Measurements from ENCODE around the gene MAT2A.
A peak's percentile ranks its signal among the peaks of the same experiment; 100 is the strongest.
"Not testable (repeated sequence)": the region's sequence is repeated elsewhere in the genome, so short reads cannot be mapped to it uniquely, and the experiment has no call there.

The MAT2A gene

DNA sequence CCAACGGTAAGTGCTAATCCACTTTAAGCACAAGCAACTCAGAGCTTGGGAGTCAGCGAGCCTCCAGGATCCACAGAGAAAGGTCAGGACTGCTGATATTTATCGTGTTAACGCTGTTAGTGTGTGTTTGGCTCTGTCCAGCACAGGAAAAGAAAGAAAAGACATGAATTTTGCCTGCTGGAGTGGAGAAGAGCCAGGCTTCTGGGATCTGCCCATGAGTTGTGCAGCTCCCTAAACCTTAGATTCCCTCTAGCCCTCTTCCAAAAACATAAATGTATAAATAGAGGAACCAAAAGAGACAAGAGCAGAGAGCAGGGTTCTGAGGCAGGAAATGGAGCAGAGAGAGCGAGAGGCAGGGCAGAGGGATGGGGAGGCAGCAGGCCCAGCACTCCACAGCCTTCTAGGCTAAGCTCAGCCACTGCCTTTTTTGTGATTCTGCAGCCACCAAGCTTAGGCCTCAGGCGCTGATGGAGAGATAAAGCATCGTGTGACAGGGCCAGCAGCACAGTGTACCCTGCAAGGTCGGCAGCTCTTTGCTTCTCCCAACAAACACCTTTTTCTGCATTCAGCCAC, 14.5 kb upstream of the MAT2A start:
- DNase-seq: no peak

DNA sequence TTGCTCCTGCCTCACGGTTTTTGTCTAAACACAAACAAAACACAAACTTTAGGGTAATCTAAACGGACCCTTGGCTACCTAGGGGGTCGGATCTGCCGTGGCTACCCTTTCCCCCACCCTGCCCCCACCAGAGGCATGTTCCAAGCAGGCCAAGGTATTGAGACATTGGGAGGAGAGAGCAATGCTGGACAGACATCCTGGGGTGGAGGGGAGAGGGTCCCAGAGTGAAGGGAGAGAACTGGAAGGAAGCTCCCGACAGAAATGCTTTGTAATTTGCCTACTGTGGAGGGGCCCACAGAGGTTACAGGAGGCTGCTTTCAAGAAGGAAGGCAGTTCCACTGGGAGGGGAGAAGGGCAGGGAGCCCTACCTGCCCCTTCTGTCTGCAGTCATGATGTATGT, 13.9 kb upstream of the MAT2A start:
- no peak for DNase-seq

DNA sequence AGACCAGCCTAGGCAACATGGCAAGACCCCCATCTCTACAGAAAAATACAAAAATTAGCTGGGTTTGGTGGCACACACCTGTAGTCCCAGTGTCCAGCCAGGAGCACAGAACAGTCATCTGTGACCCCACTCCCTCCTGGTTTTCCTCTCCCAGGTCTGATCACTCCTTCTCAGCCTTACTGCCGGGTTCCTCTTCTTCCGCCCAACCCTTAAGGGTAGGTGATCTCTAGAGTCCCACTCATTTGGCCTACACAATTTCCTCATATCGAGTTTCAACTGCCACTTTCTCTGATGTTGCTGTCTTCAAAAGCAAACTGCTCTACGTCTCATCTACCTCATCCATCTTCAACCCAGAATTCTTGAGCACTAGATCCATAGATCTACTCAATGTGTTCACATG, 13.4 kb upstream of the MAT2A start:
- DNase-seq: no peak

DNA sequence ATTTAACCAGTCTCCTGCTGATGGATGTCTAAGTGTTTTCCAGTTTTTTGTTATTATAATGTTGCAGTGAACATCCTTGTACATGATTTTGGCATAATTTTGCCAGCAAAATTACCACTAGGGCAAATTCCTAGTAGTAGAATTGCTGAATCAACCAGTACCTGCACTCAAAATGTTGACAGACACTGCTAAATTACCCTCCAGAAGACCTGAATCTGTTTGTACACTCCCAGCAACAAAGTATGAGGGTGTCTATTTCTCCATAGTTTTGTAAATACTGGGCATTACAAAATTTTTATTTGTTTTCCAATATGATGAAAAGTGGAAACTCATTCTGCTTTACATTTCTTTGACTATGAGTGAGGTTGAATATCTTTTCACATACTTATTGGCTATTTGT, 11.2 kb upstream of the MAT2A start:
- DNase-seq: no peak

DNA sequence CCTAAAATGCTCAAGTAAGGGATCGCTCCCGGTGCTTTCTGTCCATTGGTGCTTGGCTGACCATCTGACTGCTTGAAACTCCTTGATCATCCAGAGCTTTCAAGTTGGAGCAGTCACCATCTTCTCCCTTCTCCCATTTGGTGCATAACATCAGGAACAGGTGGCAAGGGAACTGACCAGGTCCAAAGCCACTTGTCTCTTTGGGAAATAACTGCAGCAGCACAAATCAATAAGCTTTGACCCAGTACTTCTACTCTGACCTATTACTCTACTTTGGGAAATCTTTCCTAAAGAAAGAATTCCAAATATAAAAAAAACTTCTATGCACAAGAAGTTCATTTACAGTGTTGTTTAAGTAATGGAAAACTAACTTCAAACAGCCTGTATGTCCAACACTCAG, 10.6 kb upstream of the MAT2A start:
- DNase-seq: no peak

DNA sequence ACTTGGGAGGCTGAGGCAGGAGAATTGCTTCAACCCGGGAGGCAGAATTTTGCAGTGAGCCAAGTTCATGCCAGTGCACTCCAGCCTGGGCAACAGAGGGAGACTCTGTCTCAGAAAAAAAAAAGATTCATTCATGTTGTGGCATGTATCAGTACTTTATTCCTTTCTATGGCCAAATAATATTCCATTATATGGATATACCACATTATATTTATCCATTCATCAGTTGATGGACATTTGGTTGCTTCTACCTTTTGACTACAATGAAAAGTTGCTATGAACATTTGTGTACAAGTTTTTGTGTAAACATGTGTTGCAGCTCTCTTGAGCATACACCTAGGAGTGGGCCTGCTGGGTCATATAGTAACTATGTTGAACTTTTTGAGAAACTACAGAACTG, 9.2 kb upstream of the MAT2A start:
- DNase-seq: no peak

DNA sequence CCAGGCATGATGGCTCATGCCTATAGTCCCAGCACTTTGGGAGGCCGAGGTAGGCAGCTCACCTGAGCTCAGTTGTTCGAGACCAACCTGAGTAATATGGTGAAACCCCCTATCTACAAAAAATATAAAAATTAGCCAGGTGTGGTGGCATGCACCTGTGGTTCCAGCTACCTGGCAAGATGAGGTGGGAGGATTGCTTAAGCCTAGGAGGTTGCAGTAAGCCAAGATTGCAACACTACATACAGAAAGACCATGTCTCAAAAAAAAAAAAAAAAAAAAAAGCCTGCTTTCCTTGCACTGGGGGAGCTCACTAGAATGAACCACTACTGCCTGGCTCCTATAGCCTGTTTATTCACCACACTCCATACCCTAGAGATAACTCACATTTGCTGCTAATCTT, 7.4 kb upstream of the MAT2A start:
- DNase-seq: no peak

DNA sequence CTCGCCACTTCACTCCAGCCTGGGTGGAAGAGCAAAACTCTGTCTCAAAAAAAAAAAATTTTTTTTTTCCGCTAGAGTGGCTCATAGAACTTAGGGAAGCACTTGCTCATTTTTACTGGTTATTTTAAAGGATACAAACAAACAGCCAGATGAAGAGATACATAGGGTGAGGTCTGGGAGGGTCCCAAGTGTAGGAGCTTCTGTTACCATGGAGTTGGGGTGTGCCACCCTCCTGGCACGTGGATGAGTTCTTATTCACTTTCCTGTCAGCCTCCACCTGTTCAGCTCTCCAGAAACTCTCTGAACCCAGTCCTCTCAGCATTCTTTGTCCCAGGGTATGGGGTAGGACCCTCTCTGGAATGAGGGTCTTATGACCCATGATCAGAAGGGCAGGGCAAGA, 4.9 kb upstream of the MAT2A start:
- no peak for DNase-seq

DNA sequence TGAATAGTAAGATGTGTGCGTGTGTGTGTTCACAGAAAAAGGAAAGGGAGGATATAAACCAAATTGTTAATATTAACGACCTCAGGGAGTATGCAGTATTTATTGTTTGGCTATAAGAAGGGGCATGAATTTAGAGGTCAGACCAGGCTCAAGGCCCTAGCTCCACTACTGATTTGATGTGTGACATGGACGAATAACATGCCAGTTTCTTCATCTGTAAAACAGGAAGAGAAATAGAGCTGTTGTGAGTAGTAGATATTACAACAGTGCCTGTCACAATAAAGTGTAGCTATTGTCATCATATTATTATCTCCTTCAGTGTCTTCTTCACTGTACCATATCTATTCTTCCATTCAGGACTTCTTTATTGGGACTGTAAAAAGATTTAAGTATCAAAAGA, 4.1 kb upstream of the MAT2A start:
- no peak for DNase-seq

DNA sequence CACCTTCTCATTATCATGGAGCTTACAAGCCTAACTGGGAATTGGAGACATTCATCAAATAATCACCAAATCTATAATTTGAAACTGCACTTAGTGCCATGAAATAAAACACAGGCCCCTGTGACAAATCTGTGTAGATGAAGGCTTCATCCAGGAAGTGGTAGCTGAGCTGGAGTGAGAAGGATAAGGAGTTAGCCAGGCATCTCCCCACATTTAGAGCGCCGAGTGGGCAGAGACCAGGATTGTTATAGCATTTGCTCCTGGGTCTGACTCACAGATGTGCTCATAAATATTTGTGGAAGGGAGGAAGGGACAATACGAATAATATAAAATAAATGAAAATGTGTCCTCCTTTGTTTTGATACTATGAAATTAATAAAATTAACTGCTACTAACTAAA, 2.5 kb upstream of the MAT2A start:
- no peak for DNase-seq

DNA sequence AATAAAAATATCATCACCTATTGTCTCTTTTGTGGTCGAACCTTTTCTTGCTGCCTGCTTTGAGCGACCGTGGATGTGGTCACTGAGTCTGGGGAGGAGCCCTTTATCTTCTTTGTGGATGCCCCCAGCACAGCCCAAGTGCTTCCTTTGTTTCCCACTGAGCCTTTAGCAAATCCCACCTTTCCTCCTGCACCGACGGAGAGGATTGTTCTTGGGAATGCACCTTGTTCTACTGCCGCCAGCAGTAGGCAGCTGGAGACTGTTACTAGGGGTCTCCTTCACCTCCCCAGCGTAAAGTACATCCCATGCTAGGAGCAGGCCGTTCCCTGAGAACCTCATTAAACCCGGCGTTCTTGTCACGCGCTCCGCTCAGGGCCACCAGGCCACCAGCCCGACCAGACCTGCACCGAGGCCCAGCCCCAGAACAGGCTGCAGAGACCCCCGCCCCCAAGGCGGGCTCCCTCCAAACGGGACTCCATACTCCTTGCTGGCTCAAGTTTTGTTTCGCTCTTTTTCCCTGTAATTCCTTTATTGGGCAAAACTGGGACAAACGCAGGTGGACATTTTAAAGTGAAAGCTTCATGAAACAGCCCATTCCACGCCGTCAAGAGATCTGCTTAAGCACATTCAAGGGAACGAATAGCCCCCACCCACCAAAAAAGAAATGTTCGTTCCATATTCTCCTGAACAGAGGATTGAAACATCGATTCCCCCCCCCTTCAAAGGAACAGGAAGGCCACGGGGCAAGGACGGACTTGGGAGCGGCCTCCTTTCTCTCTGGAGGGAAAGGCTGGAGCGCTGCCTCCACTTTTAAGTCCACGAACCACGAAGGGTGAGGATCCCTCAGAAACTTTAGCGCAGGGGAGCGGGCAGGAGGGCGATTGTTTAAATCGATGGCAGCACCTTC, 1.1 kb upstream of the MAT2A start:
- DNase-seq: peak; percentile 56

DNA sequence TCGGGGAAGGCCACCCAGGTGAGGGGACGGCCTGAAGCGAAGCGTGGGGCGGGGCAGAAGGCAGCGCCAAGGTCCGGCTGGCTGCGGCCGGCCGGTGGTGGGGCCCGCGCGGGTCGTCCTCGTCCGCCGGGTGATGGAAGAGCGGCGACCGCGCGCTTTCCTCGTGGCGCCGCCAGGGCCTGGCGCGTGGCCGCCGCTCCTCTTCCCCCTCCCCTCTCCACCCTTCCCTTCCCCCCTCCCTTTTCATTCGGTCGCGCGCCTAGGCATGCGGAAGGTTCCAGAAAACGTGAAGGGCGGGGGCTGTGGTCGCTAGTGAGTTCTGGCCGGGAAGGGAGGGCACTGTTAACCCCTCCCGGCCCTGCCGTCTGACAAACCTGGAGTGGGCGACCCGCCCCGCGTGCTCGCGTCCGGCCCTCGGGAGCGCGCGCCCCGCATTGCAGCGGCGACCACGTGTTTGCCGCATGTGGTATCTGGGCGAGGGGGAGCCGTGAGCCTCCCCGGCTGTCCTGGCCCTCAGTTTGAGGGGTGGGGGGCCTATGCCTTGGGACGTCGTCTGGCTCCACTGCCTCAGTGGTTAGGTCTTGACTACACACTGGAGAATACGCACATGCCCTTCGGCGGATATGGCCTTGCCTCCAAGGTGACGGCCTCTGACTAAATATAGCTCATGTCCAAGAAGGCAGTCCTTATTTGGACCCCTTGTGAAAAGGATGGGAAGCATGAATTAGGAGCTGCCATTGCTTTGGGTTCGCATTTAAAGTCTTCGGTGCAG, 579 bp downstream of the MAT2A start:
- DNase-seq: no peak

DNA sequence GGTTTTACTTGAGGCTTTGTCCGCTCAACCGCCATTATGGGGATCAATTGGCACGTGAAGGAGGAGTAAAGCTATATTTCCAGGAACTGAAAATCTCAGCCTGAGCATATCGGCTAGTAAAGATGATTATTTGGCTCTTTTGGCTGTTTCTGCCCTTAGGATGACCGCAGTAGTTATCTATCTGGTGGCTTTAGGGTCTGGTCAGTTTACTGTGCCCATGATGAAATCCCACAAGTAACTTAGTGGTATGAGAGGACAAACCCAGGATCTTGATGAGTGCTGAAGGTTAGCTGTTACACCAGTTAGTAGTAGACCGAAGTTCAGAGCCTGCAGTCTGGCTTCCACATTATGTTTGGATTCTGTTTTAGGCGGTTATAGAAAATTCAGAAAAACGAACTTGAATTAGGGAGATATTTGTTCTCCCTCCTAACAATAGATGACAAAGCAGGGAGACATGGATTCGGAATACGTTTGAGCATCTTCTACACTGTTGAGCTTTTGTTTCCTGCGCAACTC, 1.2 kb downstream of the MAT2A start:
- no peak for DNase-seq

DNA sequence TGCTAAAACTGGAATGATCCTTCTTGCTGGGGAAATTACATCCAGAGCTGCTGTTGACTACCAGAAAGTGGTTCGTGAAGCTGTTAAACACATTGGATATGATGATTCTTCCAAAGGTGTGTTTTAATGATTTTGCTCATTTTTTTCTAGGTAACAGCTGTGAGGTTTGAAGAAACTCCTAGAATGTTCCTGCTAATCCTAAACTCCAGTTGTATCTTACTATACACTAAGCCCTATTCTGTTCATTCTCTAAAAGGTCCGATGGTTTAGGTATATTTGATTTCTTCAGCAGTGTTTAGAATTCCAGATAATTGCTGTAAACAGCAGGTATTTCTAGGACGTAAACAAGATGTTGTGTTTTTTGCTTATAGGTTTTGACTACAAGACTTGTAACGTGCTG, 2.3 kb downstream of the MAT2A start:
- no peak for DNase-seq

DNA sequence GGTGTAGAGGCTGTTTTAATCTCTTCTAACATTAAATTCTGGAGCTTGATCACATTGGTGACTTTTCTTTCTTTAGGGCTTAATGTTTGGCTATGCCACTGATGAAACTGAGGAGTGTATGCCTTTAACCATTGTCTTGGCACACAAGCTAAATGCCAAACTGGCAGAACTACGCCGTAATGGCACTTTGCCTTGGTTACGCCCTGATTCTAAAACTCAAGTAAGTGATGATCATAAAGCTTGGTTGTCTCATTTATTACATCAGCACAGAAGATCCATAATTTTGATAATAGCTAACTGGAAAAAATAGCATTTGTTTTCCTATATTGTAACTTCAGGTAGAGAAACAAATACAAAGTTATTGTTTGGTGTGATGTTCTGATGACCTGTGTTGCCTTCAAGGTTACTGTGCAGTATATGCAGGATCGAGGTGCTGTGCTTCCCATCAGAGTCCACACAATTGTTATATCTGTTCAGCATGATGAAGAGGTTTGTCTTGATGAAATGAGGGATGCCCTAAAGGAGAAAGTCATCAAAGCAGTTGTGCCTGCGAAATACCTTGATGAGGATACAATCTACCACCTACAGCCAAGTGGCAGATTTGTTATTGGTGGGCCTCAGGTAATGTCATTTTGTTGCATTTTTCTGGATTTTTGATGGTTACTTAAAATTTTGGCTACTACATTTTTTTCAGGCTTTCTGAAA, 2.9 kb downstream of the MAT2A start:
- DNase-seq: no peak

DNA sequence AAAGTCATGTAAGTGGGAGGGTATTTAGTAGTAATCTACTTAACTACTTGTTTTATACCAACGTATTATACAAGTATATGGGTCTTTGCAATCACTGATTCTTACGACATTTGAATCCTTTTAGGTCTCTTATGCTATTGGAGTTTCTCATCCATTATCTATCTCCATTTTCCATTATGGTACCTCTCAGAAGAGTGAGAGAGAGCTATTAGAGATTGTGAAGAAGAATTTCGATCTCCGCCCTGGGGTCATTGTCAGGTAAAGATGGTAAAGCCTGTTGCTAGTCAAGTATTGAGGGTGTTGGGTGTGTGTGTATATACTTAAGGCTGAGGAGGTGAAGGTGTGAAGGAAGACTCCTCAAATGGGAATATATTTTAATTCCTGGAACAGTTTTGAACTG, 3.8 kb downstream of the MAT2A start:
- DNase-seq: no peak

DNA sequence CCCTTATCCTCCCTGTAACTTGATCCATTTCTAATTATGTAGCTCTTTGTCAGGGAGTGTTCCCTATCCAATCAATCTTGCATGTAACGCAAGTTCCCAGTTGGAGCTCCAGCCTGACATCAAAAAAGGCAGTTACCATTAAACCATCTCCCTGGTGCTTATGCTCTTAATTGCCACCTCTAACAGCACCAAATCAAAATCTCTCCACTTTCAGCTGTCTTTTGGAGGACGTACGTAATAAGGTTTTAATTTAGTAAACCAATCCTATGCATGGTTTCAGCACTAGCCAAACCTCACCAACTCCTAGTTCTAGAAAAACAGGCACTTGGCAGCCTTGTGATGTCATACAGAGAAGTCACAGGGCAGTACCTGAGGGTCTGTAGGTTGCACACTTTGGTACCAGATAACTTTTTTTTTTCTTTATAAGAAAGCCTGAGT, 5.3 kb downstream of the MAT2A start:
- DNase-seq: not testable (repeated sequence)

DNA sequence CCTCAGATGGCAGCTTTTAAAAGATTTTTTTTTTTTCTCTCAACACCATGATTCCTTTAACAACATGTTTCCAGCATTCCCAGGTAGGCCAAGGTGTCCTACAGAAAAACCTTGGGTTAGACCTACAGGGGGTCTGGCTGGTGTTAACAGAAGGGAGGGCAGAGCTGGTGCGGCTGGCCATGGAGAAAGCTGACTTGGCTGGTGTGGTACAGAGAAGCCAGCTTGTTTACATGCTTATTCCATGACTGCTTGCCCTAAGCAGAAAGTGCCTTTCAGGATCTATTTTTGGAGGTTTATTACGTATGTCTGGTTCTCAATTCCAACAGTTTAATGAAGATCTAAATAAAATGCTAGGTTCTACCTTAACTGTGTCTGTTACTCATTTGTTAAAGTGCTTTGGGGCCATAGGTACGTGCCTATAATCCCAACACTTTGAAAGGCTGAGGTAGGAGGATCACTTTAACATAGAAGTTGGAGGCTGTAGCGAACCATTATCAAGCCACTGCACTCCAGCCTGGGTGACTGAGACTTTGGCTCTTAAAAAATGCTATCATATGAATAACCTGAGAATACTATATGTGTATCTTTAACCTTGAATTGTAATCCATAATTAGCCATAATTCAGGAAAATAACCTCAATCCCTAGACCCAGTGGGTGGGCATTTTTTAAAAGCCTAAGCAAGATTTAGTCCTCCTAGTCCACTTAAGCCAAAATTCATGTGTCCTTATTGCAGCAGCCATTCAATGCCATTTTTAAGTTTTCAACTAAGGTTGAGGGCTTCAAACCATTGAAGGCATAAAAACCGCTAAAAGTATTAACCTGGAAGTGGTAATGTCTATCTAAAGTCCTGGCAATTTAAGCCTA, 6.2 kb downstream of the MAT2A start:
- not testable (repeated sequence) for DNase-seq

DNA sequence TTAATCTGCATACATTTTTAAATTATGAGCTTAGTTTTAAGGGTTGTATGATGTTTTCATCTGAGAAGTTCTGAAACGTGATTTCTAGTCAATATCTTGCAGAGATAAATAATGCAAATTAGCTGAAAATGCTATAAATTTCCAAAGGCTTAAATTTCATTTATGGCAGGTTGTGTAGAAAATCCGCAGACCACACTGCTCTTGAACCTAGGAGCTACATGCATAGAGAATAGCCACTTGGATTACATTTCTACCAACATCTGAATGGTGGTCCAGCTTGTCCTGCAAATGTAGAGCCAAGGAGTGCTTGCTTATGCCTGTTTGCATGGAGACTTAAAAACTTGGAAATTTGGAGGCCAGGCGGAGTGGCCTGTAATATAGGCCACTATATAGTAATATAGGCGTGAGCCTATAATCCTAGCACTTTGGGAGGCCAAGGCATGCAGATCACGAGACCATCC, 6.8 kb downstream of the MAT2A start:
- no peak for DNase-seq

DNA sequence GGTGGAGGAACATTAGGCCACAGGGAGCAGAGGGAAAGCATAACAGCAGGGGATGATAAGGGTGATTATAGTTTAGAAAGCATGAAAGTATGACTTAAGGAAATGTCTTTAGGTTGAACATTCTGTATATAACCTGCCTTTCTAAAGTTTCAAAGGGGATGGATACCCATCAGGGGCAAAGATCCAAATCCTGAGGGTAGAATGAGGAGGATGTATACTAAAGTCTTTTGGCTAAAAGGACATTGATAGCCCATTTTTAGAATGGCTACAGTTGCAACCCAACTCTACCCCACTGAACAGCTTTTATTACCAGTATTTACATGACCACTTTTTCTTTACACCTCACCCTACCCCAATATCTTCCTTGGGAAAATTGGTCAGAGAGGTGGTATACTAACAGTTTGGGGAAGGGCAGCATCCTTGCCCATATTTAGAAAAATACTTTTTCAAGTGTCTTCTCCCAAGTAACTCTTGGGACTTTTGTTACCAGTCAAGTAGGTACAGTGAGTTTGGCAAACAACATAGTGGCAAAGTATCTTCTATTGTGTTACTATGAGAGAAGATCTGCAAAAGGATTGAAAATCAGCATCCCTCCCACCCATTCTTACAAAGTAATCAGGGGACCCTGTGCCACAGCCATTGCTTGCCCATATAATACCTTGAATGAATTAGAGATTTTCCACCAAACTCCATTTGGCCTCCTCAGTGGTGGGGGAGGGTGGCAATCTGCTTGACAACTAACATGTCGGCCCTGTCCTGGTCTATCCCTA, 8.3 kb downstream of the MAT2A start:
- no peak for DNase-seq

Data from DMS153 (cell line).